T47D (cell line): ENCODE measurements around the gene PDE9A.
"Not testable (repeated sequence)": the region's sequence is repeated elsewhere in the genome, so short reads cannot be mapped to it uniquely, and the experiment has no call there.

Experiments
- DNase-seq, 2 experiments: peaks; one replicate each; pipeline versions ENCODE4 v3.0.0 to v3.0.0-alpha.2; 2011 to 2012; ENCODE audit warnings: low read depth in 1 of 2, low spot score in 1 of 2
- JUND ChIP-seq: IDR thresholded peaks from 2 replicates; pipeline ENCODE4 v1.6.1; 2012; ENCODE audit warnings: low read depth
- in situ Hi-C: cut with HindIII; loops from 2 replicates; pipeline ENCODE4 v1.10.0; 2016; ENCODE audit warnings: low sequenced_read_pairs, low pct_unique_long_range_greater_than_20kb

Gene PDE9A

DNA sequence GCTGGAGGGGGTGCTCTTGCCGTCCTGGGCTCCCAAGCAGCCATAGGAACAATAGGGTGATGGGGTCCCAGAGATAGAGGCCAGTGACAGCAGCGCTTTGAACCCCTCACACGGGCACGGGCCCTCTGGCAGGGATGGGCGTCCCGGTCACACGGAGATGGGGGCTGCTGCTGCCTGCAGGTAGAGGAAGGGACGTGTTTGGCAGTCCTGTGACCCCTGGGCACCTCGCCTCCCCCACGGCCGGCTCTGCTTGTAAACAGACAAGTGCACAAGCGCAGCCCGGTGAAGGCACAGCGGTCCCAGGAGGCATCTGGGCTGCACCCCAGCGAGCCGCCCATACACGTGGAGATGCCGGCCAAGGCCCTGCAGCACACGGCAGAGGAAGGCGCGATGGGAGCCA, 36.5 kb upstream of the PDE9A start:
- no peak for TF ChIP-seq JUND
- DNase-seq: no peak
- in situ Hi-C loops: no loop called here

DNA sequence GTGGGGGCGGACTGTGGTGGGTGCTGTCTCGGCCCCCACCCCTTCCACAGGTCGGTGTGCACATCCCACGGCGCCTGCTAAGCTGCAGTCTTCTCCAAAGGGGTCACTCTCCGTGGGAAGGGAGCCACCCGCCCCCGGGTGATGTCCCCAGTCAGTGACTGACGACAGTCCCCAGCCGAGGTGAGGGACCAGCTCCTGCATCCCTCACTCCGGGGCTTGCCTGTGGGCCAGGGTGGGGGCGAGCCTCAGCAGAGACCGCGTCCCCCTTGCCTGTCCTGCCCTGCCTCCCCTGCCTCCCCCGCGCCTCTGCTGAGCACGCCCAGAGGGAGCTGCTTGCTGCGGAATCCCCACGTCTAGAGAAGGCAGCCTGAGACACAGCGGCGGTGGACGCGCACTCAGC, 35.9 kb upstream of the PDE9A start:
- DNase-seq: no peak
- in situ Hi-C loops: no loop called here
- TF ChIP-seq JUND: no peak

DNA sequence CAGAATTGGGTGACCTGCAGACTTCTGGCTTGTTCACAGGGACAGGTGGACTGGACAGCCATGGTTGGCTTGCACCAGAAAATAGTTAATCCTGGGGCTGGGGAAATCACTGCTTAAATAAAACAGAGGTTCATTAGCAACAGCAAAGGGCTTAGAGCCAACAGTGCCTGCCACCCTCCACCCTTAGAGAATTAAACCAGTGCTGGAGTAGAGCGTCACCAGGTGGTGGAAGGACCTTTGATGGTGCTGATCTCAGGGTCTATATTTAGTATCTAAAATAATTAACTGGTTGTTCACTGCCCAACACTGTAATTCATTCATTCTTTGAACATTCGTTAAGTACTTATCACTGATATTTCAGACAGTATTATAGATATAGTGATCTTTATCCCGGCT, 34.7 kb upstream of the PDE9A start:
- TF ChIP-seq JUND: no peak
- no peak for DNase-seq
- in situ Hi-C loops: no loop called here

DNA sequence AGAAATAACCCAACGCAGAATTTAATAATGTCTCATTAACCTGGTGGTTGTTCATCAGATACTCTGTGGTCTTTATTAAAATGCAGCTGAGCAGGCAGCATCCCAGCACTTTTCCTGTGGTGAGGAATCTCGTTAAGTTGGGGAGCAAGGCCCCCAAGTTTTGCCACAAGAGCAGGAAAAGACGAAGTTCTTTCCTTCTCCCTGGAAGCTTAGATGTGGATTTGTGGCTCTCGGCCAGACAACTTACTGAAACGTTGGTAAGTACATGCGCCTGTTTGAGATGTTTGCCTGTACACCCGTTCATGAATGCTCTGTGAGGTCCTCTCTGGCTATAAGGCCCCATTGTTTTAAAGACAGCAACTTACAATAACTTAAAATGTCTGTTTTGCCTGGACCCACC, 34.3 kb upstream of the PDE9A start:
- no peak for DNase-seq
- in situ Hi-C loops: no loop called here
- TF ChIP-seq JUND: no peak

DNA sequence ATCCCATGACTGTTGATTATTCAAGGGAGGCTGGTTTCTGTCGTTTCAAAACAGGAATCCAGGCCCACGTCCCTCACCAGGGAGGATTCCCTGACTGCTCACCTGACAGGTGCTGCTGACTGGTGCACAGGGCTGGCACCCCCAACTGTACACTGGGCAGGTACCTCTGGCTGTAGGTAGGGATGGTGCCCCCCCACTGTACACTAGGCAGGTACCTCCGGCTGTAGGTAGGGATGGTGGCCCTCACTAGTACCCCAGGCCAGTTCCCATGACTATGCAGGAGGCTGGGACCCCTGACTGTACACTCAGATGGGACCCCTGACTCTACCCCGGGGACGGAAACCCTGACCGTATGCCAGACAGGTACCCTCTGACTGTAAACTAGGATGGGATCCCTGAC, 33.6 kb upstream of the PDE9A start:
- in situ Hi-C loops: no loop called here
- DNase-seq: no peak

DNA sequence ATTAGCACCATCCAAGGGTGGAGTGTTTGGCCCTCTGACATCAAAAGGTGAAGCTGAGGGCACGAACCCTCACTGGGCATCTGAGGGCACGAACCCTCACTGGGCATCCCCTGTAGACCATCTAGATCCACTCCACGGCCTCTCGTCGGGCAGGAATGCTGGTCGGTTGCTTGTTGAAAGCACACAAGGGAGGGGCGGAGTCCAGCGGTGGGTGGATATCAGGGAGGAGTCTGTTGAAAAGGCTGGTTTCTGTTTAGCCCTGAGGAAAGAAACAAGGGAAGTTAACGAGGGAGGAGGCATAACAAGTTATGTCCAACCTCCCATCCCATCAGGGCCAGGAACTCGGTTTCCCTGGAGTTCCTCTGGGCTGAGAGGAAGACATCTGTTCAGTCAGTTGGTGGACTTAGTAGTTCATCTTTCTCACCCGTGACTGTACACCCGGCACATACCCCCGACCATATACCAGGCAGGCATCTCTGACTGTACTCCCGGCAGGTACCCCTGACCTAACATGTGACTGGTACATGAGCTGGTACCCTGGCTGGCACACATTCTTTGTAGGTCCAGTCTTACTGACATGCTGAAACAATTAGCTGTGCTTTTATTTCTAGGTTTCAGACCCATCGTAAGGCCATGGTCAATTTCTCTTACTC, 32.1 kb upstream of the PDE9A start:
- no peak for TF ChIP-seq JUND
- in situ Hi-C loops: no loop called here
- DNase-seq: no peak

More for the DNA sequence above, 33.6 kb upstream of the PDE9A start:
- no peak for TF ChIP-seq JUND

DNA sequence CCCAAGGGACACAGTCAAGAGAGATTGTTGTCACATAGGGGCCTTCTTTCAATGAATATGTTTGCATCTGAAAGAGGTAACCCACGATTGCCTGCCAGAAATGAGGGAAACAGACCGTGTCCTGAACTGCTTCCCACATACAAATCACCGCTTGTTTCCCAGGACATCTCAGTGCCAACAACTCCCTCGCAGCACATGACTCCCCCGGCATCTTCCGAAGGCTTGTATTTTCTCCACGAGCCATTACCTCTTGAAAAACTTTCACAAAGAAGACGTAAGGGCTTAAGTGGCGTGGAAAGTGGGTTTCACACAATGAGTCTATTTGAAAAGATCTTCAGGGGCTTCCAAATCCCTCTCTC, 31.6 kb upstream of the PDE9A start:
- TF ChIP-seq JUND: no peak
- in situ Hi-C loops: no loop called here
- DNase-seq: no peak

DNA sequence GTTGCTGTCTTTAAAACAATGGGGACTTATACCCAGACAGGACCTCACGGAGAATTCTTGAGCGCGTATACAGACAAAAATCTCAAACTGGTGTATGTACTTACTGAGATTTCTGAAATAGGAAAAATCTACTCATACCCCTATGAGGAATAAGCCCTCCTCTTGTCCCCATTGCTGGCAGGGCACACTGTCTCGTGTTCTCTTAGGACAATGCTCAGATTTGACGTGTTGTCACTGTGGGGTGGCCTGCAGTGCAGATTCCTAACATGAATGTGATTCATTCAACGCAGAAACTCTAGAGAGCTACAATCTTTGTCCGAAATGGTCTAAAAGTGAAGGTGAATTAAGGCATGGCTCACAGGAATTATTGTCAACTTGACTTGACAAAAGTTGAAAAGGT, 31.1 kb upstream of the PDE9A start:
- no peak for TF ChIP-seq JUND
- no peak for DNase-seq
- in situ Hi-C loops: no loop called here

DNA sequence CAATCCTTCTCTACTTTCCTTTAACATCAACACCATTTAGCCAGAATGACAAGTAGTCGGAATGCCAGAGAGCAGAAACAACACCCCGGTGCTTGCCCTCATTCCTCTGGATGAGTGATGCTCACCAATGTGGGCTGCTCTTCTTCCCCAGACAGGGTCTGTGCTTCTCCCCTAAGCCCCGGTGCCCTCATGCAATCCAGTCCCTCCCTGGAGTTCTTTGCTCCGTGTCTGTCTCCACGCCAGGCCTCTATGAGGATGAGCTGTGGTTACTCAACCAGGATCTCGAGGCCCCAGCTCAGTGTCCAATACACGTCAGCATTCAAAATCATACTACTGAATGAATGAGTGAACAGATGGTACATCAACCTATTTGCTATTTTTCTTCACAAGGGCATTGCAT, 29.7 kb upstream of the PDE9A start:
- in situ Hi-C loops: no loop called here
- no peak for TF ChIP-seq JUND
- DNase-seq: no peak

DNA sequence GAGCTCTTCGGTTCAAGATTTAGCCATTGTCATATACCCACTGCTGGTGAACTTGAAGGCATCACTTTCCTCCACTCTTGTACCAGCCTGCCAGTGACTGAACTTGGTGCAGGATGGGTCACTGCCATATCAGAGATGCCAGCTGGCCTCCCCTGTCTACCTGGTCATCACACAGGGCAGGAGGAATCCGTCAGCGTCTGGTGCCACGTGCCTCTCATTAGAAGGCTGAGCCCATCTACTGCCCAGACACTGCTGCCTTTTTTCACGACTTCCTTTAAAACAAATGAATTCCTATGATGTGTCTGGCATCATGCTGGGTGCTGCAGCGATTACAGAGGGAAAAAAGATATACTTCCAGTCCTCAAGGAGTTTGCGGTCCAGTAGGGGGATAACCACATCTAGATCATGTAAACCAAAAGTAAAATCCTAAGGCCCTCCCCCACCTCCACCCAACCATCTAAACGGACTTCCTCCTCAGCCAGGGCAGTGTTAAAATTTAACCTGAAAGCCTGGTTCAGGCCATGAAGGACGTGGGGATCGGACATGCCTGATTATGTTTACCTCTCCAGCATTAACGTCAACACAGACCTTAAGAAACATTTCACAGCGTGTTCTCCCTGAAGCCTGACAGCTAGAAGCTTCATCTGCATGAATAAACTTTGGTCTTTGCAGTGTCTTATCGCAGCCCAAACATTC, 29.2 kb upstream of the PDE9A start:
- TF ChIP-seq JUND: no peak
- no peak for DNase-seq
- in situ Hi-C loops: no loop called here

DNA sequence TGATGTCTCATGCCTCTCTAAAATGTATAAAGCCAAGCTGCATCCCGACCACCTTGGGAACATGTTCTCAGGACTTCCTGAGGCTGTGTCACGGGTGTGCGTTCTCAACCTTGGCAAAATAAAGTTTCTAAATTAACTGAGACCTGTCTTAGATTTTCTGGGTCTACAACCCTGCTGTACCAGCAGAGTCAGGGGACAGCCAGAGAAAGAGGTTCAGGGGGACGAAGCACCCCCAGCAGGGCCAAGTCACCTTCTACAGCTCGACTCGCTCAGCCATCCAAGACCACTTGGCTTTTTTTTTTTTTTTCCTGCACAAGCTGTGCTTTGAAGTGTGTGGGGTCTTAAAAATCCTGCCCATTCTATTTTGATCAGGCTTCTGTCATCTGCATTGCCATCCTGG, 28.5 kb upstream of the PDE9A start:
- TF ChIP-seq JUND: no peak
- DNase-seq: no peak
- in situ Hi-C loops: no loop called here

DNA sequence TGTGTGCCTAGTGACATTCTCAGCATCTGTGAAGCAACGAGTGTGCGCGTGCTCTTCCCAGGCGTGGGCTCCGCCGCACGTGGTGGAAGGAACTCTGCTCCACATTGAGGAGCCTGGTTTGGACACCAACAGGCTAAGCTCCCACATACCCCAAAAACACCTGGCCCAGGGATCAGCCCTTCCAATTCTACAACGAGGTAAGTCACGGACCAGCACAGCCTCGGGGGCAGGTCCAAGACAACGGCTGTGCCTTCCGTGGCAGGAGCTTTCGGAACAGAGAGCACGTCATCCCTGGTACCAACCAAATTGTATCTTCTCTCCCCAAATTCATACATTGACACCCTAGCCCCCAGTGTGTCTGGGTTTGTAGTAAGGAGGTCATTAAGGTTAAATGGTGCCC, 27.2 kb upstream of the PDE9A start:
- in situ Hi-C loops: no loop called here
- DNase-seq: no peak
- TF ChIP-seq JUND: no peak

DNA sequence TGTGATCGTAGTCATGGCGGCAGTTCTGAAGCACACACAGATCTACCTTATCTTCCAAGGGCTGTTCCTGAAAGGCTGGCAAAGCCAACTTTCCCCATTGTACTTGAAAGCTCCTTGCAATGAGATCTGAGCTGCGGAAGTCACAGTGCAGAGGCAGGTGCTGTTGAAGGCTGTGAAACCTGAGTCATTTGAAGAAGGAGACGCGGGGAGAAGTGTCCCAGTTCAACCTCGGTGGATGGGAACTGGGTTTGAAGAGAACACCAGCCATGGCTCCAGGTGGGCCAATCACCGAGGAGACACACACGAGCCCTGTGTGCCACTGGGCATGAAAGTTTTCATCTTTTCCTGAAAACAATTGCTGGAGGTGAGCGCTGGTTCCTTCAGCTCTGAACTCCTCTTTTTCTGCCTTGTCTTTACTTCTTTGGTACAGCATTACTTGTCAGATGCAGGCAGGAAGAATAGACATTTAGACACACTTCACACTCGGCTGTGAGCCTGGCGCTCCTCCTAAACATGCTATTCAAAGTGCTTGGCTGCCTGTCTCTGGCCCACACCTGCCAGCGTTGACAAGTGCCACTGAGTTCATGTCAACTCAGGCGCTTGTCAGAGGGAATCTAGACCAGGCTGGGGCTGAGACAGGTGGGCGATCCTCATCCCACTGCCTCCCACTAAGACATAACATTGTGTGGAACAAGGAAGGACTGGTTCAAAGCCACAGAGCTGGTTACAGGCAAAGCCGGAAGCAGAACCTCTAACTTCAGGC, 25.7 kb upstream of the PDE9A start:
- DNase-seq: peak in 1 of 2 experiments; percentile 37
- in situ Hi-C loops: no loop called here
- TF ChIP-seq JUND: no peak

DNA sequence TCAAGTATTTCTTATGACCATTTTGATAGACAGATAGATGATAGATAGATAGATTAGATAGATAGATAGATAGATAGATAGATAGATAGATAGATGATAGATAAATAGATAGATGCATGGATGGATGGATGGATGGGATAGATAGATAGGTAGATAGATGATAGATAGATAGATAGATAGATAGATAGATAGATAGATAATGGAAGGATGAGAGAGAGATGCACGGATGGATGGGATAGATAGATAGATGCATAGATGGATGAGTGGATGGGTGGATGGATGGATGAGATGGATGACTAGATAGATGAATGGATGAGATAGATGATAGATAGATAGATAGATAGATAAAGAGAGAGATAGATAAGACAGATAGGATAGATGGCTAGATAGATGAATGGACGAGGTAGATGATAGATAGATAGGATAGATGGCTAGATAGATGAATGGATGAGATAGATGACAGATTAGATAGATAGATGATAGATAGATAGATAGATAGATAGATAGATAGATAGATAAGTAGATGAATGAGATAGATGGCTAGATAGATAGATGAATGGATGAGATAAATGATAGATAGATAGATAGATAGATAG, 24.9 kb upstream of the PDE9A start:
- in situ Hi-C loops, DNase-seq: not testable (repeated sequence)
